ENCODE measurements around the gene PRDM16.

Gene PRDM16

DNA sequence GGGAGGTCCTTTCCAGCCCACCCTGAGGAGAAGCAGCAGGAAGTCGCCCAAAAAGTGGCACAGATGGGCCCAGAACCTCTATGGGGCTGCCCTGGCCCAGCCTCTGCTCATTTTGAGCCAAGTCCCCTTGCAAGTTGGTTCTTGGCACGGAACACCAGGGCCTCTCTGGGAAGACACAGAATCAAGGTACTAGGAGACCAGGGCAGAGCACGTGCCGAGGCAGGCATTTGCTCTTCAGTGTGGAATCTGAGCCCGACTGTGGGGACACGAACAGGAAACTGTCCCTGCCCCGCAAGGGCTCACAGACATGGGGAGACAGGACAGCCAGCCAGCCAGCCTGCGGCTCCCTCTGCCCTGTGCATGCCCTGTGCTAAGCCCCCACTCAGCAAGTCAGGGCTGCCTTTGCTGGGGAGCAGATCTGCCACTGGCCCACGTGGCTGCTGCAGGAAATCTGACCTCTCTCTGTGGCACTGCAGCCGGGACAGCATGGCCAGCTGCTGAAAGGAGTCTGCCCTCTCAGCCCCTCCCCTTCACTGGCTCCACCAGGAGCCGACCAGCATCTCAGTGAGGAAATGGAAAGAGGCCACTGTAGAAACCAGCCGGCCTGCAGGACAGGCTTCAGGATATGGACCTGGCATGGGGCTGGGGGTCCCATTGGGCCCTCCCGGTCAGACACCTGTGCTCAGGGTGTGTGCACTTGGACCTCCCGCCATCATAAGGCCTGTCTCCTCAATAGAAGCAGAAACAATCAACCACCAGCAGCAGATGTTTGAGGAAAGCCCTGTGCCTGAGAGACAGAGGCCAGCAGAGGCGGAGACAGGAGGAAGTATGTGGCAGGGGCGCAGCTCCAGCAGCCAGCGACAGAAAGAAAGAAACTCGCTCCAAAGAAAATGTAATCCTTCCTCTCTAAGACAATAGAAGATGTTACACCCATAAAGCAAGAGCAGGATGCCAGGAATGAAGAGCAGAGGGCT is 389.2 kb downstream of the PRDM16 start:
- peak; percentile 34 for DNase-seq

DNA sequence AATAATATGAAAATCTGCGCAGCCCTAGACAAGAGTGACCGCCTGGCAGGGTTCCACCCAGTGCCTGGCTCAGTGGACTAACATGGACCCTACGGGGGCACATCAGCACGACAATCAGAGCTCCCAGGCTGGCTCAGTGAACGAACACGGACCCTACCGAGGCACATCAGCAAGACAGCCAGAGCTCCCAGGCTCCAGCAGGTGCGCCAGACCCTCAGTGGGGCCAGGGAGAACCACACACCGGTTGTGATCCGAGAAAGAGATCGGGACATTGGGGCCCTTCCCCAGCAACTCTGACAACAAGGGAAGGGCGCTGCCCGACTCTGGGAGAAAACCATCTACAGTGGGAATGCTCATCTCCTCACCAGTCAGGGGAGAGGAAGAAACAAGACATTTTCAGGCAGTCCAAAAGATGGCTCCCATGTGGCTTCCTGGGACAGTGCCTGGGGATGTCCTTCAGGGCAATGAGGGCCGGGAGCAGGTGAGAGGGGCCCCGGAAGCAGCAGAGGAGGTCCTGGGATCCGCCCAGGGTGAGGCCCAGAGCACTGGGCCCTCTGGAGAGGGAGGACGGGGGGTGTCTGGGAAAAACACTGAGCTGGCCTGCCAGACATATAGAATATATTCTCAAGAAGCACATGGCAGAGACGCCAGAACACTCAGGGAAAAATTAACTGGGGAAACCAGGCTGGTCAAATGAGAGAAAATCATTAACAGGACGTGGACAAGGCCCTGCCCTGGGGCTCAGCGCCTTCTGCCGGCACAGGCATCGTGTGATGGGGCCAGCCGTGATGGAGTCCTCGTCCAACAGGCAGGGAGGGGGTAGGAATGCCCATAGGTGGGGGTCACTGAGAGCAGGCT is 390.3 kb downstream of the PRDM16 start:
- no peak for DNase-seq

DNA sequence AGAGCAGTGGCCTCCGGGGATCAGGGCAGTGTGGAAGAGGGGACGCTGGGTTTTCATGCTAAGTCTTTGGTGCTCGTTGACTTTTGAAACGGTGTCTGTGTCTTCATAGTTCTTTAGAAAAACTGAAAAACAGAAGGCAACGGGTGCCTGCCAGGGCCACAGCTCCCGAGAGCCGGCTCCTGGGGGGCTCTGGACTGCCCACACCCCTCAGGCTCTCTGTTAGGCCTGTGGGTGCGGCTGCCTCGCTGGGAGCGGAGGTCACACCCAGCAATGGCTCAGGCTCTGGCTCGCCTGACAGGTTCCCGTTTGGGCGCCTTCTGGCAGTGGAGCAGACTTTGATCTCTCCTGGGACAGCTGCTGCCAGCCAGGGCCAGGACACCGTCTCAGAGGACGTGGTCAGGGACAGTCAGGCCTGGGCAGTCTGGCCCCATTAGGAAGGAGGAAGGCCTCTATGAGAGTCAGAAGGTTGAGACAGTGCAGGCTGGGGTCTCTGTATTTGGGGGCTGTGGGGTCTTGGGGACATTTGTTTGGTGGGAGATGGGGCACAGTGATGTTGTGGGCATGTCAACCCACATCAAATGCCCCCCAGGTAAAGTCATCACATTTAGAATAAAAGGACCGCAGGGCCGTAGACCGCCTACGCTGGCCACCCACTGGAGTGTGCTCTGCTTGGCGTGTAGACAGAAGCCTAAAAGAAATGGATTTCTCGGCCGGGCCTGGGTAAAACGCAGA is 391.1 kb downstream of the PRDM16 start:
- no peak for DNase-seq

DNA sequence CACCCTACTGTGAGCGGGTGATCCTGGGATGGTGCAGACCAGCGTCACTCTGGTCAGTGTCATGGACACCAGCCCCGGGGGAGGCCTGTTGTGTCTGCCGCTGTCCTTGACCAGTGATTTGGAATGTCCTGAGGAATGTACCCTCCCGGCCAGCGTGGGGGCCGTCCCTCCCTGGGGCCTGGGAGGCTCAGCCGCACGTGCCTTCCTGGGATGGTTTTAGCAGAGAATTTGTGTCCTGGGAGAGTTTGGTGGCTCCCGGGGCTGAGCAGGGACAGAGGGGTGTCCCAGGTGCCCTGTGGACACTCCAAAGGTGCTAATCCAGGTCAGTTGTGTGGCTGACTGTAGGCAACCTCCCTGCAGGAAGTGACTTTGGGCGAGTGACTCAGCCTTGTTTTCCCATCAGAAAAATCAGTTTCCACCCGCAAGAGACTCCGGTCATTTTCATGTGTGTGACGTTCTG is 391.7 kb downstream of the PRDM16 start:
- no peak for DNase-seq

DNA sequence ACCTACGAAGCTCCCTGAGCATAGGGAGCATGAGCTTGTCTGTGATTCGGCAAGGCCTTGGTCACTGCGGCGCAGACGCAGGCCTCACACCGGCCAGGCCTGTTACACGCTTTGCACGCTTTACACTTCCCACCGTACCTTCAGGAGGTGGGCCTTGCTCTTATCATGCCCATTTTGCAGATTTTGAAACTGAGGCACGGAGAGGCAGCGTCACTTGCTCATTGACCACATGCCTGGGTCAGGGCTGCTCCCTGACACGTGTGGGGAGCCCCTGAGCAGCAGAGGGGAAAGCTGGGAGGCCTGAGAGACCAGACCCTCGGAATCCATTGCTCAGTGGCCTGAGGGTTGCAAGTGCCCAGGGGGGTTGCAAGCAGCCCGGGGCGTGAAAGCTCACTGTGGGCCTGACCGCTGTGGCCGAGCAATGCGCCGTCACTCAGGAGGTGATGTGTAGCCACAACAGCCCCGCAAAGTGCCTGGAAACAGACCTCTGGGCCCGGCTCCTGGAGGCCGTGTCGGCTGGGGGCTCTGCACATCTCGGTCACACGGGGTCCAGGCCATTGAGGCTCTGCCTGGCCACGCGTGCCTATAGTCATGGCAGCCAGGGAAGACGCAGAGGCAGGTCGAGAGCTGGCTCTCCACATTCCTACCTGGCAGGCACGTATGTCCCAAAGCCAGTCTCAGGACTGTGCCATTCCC is 392.4 kb downstream of the PRDM16 start:
- DNase-seq, result no peak

DNA sequence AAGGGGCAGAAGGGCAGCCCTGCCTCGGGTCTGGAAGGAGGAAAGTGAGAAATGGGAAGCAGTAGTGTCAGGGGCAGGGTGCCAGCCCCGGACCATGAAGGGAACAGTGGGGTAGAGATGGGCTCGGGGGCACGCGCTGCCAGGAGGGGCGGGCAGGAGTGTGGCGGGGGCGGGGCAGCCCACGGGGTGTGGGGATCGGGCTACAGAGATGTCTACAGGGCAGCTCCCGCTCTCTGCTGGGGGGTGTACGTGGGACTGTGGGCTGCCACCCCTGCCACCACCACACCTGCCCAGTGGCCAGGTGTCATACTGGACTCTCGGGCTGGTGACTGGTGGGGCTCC is 392.9 kb downstream of the PRDM16 start:
- no peak for DNase-seq

DNA sequence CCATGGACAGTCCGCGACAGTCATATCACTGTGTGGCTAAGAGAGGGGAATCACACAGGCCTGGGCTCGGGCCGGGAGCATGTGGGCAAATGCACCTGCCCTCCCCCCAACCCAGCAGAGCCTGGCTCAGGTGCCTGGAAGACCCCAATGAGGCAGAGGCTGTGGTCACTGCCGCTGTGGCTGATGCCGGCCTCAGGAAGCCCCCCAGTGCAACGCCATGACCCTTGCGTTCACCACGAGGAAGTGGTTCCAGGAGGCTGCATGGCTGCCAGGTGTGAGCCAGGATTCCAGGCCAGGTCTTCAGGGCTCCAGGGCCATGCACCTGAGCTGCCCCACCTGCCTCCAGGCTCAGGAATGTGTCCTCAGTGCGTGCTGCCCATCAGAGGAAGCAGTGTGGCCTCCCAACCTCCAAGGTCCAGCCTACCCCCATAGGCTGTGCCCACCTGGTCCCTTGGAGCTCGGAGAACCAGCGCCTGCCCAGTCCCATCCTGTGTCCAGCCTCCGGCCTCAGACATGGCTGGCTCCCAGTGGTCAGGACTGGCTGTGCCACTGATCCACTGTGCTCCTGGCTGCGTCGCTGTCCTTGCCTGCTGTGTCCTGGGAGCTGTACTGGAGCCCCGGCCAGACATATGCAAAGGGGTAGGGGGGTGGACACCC is 393.5 kb downstream of the PRDM16 start:
- DNase-seq, result no peak

DNA sequence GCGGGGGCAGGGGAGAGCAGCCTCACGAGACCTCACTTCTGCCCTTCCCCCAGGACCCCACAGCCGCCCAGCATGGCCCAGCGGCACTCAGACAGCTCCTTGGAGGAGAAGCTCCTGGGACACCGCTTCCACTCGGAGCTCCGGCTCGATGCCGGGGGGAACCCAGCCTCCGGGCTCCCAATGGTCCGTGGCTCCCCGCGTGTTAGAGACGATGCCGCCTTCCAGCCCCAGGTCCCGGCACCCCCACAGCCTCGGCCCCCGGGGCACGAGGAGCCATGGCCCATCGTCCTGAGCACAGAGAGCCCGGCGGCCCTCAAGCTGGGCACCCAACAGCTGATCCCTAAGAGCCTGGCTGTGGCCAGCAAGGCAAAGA is 394.0 kb downstream of the PRDM16 start:
- DNase-seq, result no peak

DNA sequence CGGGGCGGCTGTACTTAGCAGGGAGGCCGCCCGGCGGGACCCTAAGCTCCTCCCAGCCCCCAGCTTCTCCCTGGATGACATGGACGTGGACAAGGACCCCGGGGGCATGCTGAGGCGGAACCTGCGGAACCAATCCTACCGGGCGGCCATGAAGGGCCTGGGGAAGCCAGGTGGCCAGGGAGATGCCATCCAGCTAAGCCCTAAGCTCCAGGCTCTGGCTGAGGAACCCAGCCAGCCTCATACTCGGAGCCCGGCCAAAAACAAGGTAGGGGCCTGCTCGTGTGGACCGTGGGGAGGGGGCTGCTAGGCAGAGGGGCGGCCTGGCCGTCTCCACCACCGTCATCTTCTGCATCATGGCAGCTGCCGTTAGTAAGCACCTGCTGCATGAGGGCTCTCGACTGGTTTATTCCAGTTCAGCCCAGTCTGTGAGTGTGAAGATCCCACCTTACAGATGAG is 394.4 kb downstream of the PRDM16 start:
- no peak for DNase-seq

DNA sequence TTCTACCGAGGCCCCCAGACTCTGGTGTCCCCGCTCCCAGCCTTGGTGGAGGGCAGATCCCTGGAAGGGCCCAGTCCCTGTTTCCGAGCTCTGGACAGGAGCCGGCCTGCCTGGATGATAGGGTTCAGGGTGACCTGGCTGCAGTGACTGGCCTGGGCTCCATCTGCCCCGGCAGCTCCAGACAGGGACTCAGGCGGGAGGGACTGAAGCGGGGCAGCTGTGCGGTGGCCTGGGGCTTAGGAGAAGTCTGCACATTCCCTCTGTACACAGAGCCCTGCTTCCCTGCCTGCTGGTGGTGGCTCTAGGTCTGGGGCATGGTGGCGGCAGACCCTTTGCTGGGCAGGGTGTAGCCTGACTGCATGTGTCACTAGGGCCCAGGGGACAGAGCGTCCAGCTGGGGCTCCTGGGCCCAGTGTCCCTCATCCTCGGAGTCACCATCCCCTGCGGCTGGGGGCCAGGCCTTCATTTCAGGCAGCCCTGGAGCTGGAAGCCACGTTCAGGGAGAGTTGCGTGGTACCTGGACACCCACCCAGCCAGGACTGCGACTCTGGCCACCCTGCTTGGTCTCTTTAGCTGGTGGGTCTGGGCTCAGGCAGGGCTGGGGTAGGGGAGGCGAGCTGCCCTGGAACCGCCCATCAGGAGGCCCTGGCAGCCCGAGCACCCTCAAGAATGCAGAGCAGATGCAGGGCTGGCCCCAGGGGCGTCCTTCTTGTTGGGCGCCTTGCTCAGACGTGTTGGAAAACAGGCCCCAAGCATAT is 395.1 kb downstream of the PRDM16 start:
- DNase-seq, result no peak

DNA sequence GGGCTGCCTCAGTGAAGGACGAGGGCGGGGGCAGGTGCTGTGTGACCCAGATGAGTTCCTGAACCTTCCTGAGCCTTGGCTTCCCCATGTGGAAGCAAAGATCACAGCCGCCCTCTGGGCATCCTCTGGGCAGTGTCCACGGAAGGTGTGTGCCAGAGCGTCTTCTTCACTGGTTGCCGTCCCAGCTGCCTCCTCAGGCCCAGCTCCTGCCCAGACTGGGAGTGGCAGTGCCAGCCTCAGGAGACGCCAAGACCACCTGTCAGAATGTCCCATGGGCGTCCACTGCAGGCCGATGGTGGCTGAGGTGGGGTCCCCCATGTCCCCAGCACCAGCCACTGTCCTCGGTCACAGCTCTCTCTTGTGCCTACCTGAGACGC is 395.6 kb downstream of the PRDM16 start:
- DNase-seq, result no peak

DNA sequence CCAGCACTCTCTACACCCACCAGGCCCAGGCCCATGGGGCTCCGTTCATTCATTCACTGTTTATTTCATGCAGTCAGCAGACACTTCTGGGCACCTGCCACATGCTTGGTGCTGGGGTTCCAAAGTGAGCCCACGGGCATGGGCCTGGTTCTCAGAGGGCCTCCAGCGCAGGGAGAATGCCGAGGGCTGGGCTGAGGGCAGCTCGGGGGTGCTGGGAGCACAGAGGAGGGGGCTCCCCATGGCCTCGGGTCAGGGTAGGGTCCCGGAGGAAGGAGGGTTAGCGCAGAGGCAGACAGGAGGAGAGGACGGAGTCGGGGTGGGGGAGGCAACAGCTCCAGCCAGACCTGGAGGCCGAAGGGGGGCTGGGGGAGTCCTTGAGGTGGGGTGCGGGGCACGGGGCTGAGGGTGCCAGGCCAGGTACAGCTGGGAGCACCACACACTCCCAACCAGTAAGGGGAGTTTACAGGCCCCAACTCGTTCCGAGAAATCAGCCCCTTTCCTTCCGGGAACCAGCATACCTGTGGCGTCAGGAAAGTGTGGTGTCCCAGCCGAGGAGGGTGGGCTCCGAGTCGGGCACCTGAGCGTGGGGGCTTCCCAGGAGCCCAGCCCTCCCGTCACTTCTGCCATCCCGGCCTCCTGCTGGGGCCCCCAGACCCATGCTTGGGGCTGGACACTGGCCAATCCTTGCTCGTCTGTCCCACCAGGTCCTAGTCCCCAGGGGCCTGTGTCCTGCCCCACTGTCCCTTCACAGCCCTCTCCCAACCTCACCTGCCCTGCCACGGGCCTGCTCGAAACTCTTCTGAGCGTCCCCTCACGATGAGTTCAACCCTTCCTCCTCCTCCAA is 396.3 kb downstream of the PRDM16 start:
- no peak for DNase-seq

DNA sequence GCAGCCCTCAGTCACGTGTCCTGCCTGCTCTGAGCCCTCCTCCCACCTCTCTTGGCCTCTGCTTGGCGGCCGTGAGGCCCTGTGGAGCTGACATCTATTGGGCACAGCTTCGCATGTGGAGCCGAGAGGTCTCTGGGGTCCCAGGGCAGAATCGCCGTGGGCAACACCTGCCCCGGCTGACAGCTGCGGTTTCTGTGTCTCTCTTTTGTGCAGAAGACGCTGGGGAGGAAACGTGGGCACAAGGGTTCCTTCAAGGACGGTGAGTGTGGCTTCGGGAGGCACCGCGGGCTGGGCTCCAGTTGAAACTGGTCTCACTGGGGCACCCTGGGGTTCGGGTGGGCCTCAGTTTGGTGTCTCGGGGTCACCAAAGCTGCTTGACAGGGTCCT is 396.9 kb downstream of the PRDM16 start:
- no peak for DNase-seq

DNA sequence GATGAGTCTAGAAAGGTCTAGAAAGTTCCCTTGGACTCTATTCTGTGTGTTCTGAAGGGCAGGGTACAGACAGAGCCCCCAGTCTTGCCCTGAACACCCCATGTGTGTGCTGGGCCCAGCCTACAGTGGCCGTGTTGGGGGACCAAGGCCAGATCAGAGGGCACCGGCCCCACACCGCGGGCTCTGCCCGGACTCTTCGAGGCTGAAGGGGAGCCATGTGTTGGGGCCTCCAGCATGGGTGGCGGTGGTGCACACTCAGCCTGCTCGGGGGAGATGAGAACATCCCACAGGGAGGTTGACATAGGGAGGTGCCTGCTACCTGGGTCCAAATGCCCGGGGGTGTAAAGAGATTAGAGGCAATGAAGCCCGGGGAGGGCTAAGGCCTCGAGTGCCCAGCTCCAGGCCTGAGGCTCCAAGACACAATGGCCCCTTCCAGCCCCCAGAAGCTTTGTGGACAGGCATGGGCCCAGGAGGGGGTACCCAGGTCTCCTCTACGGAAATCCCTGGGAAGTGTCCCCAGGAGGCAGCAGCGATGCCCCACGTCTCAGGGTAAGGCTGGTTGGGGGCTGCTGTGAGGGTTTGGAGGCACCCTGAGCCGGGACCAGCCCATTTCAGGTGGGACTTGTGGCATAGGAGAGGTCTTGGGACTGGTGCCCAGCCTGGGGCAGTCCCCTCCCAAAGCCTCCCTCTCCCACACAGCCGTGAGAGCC is 397.5 kb downstream of the PRDM16 start:
- DNase-seq, result no peak

DNA sequence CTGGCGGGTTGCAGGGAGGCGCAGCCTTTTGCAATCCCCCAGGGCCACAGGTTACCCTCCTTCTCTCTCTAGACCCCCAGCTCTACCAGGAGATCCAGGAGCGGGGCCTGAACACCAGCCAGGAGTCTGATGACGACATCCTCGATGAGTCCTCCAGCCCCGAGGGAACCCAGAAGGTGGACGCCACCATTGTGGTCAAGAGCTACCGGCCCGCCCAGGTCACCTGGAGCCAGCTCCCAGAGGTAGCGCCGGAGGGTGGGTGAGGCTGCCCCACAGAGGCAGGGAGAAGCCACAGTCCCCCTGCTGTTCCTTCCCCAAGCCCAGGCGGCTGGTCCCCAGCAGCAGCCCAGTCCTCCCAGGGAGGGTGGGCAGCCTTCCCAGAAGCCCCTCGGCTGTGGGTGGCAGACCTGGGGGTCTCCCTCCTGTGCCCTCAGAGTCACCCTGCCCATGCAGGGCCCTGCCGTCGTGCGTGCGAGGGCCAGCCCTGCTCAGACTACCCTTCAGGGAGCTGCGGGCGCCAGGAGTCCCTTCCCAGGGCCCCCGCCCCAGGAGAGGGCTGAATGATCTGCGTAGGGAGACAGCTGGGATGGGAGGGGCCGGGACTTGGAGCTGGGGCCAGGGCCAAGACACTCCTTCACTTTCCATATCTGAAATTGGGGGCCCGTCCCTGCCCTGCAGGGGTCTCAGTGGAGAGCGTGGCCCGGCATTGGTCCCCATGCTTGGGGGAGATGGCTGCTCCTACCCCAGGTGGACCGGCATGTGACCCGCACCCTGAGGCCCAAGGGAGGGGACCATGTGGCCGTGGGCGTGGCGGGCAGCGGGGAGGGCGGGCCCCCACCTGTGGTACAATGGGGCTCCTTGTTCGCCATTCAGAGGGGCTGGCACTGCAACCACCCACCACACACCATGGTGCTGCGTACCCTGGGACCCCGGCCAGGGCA is 398.4 kb downstream of the PRDM16 start:
- no peak for DNase-seq

DNA sequence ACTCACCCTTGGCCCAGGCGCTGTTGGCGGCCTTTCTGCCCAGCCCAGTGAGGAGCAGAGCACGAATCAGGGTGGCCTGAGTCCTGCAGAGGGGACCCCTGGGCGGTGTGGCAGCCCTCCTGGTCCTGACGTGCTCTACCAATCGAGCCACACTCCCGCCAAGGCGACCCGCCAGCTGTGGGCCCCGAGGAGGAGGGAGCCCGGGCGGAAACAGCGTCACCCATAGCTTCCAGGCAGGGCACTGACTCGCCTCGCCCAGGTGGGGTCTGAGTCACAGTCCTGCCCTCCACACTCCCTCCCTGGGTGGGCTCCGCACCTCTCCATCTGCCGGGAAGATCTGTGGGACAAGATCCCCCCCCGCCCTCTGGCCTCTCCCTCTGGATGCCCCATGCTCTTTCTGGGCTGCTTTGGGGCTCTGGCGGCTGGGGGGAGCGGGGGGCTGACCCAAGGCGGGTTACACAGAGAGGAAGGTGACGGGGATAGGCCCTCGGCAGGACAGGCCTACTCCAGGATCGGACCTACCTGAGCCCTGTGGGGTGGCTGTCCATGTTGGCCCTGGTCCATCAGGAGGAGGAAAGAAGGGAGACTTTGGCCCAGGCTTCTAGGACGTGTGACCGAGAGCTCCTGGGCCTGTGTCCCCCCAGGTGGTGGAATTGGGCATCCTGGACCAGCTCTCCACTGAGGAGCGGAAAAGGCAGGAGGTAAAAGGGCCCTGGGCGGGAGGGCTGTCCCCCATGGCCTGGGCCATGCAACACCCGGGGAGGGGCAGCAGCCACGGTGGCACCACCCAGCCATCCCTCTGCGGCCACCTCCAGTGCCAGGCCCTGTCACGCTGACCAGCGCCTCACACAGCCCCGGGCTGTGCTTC is 399.5 kb downstream of the PRDM16 start:
- no peak for DNase-seq

DNA sequence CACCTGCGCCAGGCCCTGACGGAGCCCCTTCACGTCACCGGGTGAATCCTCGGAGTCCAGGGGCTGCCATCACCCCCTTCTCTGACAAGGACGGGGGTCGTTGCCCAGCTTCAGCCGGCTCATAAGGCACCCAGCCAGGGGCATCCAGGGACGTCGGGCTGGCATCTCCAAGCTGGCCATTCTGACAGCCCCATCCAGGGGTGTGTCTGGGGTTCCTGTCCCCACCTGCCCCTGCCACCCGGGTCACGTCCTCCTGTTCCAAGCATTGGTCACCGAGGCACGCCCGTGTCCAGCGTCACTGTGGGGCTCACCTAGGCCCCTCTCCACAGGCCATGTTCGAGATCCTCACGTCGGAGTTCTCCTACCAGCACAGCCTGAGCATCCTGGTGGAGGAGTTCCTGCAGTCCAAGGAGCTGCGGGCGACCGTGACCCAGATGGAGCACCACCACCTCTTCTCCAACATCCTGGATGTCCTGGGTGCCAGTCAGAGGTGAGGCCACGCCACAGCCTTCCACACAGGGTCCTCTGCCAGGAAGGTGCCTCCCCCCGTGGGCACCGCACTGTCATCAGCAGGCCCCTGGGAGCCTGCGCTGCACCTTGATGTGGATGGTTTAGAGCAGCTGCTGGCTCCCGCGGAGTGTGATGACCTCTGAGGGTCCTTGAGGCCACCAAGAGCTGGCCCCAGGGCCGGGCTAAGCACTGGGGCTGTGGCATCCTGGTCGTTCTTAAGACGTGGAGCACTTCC is 400.3 kb downstream of the PRDM16 start:
- DNase-seq, result no peak

Measured in hematopoietic multipotent progenitor cell treated with erythropoietin and hydrocortisone succinate and interleukin-3 and kit ligand, for 4 days (in vitro differentiated cells).